Measurements from ENCODE around the gene ADCY5.

Gene ADCY5

DNA sequence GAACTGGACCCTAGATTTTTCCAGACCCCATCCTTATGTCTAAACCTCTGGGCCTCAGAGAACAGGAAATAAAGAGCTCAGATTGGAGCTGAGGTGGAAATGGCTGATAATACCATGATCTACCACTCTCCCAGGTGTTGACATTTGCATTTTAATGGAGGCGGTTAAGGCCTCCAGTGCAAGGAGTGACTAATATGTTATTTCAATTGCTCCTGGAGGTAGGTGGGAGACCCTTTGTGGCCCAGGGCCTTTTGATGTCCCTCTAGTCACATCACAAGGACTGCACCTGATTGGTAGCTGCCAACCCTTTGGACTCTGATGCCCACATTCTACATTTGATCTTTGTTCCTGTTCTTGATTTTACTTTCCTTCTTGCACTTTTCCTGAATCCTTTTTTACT is 9.0 kb upstream of the ADCY5 start:
- DNase-seq = no peak

DNA sequence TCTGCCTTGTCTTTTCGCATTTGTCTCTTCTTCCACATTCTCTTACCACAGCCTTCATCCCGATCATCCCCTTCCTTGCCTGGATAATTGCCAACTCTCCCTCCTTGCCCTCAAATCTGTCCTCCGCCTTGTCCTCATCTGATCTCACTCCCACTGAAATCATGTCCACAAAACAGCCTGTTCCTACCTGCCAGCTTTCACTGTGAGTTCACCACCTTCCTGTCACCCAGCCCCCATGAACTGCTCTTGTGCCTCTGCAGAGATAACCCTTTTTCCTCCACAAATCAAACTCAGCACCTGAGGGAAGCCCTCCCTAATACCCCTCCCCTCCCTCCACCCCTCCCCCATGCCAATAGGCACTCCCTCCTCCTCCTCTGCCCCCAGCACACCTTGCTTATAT is 4.8 kb upstream of the ADCY5 start:
- DNase-seq = no peak

DNA sequence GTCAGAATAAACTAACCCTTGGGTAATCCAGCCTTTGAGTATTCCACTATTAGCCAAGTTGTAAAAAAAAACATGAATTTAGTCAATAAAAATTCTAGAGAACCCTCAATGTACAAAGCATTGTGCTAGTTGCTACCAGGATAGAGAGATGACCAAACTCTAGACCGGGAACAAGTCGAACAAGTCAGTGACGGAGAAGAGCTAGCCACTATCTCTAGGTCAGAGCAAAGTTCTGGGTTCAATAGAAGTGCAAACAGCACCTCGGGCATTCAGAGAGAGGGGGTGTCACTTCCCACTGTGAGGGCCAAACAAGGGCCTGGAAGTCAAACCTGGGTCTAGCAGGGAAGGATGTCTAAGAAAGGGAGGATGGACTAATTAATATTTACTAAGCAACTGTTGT is 2.3 kb upstream of the ADCY5 start:
- no peak for DNase-seq

DNA sequence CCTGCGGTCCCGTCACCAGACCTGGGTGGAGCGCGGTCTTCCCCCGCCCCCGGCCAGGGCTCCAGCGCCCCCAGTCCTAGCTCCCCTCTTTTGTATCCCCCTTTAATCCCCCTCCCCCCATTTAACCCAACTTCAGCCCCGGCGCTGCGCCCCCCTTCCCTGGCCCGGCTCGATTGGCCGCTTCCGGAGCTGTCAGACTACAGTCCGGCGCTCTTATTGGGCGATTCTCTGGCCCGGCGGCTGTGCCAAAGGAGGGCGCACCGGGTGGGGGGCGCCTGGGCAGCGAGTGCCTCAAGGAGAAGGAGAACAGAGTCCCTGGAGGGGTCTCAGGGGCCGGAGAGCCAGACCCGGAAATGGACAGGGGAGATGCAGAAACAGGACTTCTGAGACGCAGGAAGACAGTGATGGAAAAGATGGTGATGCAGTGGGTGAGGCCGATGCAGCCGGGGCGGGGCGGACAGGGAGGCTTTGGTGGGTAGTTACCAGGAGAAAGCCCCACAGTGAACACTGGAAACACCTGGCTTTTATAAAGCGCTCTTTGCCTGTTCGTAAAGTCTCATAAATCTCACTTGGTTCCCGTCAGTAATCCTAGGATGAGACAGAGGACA is 1.2 kb upstream of the ADCY5 start:
- peak; percentile 11 for DNase-seq

DNA sequence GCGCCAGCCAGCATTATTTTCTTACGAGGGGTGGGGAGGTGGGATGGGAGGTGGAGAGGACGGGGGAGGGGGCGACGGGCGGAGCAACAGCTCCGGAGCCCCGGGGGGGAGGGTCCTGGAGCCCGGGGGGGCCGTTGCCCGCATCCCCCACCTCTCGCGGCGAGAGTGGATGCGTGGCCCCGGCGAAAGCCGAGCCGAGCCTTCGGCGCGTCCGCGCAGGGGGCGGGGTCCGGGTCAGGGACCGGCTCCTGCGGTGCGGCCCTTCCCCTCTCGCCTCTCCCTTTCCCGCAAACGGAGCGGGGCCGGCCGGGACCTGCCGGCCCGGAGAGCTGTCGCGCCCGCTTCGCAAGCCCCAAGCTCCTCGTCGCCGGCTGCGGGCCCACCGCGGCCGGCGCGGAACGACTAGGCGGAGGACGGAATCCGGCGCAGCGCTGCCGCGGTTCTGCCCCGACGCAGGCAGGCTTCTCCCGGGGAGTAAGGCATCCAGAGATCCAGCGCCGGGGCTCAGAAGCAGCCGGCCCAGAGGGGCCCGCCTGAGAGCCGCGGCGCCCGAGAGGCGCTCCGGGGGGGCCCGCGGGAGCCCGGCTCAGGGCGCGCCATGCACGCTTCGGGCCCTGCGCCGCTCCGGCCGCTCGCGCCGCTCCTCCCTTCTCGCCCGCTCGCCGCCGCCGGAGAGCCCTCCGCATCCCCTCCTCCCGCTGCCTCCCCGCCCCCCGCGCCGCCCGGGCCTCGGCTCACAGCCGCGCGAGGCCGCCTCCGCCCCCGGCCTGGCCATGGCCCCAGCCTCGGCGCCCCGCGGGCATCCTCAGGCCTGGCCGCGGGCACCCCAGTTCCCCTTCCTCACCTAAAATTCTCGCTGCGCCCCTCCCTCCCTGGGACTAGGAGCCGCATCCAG is 459 bp upstream of the ADCY5 start:
- peak; percentile 11 for DNase-seq

DNA sequence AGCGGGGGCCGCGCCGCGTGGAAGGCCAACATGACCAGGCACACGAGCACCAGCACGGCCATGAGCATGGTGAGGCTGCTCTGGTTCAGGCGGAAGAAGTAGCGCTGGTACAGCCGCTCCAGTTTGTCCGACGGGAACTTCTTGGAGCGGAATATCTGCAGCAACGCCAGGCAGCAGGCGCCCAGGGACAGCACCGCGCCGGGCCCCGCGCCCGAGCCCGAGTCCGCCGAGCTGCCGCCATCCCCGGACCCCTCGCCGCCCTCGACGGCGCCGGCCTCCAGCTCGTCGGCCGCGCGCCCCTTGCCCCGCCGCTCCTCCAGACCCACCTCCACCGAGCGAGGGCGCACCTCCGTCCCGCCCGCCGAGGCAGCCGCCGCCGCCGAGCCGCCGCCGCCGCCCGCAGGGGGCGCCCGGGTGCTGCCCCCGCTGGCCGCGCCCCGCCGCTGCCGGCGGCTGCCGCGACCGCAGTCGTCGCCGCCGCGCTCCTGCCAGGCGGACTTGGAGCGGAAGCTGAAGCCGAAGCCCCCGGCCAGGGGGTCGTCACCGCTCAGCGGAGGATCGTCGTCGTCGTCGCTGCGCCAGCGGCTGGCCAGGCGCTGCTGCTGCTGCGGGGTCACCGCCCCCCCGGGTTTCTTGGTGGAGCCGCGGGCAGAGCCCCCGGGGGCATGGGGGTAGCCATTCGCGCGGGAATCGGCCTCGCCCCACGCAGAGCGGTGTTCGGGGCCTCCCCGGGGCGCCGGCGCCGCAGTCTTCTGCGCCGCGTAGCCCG is 957 bp downstream of the ADCY5 start:
- DNase-seq = no peak

DNA sequence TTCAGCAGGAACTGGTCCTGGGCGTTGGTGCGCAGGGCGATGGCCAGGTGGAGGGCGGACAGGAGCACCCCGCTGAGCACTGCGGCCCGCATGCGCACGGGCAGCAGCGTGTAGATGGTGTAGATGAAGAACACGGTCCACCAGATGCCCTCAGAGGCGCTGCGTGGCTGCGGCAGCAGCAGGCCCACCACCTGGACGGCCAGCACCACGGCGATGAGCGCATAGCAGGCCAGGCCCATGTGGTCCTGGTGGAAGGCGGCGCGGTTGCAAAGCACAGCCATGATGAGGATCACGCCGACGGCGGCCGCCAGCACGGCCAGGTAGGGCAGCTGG is 1.5 kb downstream of the ADCY5 start:
- DNase-seq = no peak

DNA sequence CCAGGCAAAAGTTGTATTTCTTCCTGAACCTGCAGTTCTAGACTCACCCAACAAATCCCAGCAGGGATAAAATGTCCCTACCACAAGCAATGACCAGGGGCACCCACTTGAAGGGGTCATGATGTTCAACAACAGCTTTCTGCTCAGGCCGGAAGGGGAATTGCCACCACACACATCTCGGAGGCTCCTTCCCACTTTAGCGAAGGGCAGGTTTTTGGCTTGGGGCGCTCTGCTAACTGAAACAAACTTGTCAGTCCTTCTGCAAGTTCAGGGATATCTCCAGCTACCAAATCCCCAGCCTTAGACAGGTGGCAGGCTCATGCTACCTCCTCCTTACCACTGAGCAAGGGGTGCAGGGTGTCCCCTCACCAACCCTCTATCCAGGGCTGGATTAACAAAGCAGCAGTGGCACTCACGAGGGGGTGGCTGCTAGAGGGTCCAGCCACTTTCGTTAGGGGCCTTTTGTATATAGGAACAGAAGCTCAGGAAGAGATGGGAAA is 2.2 kb downstream of the ADCY5 start:
- DNase-seq = no peak

DNA sequence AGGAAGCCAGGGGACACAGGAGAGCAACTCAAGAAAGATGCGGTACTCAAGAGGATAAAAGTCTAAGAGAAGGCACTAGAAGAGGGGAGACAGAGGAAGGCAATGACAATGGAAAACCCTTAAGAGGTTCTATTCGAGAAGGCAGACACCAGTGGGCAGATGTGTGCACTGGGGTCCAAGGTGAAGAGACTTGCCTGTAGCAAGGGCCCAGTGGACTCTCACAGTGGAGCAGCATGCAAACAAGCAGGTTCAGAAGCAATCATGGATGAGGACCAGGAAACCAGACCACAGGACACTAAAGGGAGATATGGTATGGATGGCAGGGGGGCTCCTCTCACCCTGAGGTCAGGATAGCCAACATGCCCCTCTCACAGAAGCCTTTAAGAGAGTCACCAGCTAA is 2.7 kb downstream of the ADCY5 start:
- DNase-seq = no peak

DNA sequence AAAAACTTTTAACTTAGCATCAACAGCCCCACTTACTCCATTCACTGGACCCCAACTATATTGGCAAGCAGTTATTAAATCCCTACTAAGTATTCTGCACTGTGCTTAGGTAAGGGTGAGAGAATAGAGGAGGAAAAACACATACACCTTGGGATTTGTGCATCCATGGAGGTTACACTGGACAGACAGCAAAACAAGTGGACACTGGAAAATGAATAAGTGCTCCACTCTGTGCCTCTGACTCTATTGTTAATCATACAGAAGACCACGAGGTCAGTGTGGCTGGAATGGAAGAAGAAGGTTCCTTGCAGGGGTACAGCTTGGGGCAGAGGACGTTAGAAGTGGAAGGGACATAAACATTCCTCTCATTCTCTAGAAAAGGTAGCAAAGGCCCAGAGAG is 3.2 kb downstream of the ADCY5 start:
- DNase-seq = no peak

DNA sequence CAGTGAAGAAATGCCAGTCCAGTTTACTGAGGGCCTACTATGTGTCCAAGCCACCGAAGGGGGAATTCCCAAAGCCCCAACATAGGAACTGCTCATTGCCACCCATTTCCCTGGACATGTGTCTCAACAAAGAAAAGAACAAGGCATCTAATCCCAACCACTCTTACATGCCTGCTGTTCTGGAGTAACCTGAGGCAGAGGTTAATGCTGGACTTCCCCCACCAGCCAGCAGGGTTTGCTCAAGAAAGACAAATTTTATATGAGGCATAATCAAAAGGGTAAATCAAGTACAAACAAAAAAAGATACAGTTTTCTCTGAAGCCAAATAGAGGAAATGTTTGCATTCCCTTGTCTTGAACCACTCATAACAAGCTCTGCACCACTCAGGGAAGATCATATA is 4.1 kb downstream of the ADCY5 start:
- no peak for DNase-seq

DNA sequence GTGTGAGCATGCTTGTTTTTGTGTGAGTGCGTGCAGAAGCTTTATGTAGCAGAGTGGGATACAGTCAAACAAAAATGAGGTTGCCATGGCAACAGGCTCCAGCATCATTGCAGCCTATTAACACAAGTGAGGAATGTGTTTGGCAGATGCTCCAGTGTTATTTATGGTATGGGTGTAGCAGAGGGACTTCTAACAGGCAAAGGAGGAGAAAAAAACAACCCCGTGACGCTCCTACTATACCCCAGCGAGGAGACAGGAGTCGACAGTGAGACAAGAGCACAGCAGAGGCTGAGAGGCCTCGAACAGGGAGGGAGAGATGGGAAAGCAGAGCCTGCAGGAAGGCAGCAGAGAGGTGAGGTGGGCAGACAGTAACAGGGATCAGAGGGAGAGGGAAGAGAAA is 4.9 kb downstream of the ADCY5 start:
- no peak for DNase-seq

DNA sequence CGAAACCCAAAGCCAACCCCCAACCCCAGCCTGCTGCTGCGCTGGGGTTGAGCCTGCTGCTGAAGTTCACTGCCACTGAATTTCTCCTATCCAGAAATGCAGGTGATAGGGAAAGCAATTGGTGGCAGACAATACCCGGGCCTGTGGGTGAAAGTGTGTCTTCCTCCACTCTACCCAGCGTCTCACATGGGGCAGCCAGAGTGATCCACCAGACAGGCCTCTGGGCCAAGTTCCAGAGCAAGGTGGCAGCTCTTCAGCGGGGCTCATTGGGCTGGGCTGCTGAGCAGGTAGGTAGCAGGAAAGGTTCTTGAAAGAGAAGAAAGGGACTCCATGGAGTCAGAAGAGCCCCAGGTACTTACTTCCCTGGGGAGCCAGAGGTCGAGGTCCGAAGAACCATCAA is 6.0 kb downstream of the ADCY5 start:
- no peak for DNase-seq

DNA sequence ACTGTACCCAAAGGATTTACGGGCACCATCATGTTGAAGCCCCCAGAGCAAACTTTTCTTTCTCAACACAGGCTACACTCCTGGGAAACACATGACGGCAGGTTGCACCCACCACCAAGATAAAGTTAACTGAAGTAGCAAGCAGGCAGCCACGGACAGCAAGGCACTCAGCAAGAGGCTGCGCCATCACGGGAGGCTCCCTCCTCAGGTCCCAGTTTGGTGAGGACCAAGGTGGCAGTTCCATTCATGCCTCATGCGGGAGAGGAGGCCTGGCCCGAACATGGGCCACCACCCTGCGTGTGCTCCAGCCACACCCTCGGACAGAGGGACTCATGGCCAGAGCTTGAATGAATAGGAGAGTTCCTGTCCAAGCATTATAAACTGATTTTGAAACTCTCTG is 6.8 kb downstream of the ADCY5 start:
- DNase-seq = no peak

DNA sequence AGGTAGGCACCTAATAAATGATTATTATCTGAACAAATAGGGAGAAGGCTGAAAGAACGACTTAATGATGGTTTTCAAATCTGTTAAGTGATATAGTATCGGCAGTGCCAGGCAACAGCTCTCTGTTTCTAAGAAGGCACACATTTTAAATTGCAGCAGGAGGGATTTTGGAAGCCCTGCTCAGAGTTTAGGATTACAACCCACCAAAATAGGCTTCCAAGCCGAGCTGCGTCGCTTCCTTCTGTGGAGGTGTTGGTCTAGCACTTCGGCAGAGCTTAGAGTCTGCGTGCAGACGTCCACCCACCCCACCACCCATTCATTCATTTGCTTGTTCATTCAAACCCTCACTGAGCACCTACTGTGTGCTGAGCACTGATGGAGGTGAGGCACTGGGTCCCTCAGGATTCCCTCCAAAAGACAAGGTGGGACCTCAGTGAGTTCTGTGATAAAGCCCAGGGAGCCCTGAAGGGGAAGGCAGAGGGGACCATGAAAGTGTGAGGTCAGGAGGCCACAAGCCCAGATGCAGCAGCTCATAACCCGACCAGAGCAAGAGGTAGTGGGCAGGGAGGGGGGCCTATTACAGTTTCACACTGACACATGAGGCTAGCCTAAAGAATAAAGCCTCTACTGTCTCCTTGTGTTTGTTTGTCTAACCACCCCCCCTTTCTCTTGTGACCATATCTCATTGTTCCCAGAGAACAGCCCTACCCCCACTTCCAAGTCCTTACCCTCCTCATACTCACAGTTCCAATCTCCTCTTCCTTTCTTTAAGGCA is 8.9 kb downstream of the ADCY5 start:
- DNase-seq = no peak

DNA sequence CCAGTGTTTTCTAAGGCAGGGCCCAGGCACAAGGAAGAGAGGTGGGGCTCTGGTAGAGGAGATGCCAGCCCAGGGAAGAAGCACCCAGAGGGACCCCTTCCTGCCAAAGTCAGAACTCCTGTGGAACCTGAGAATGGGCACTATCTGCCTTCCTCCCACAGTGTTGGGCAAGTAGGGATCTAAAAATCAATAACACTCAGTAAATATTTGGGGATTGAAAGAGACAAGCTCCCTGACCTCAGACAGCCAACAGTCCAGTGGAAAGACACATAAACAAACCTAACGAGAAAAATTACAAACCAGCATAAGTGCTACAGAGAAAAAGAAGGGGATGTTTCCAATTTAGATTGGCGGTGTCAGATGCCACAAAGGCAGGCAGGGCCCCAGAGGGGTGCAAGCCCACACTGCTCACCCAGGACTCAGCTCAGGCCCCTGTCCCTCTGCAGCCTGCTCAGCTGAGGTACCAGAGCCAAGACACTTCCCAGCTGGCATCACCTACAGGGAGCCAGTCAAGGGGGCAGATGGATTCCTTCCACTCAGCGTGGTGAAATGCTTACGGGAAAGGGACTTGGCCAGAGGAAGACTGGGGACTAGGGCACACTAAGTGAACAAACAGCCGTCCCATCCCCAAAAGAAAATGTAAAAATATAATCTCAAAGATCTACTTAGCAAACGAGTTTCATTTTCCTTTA is 15.9 kb downstream of the ADCY5 start:
- DNase-seq = no peak

DNA sequence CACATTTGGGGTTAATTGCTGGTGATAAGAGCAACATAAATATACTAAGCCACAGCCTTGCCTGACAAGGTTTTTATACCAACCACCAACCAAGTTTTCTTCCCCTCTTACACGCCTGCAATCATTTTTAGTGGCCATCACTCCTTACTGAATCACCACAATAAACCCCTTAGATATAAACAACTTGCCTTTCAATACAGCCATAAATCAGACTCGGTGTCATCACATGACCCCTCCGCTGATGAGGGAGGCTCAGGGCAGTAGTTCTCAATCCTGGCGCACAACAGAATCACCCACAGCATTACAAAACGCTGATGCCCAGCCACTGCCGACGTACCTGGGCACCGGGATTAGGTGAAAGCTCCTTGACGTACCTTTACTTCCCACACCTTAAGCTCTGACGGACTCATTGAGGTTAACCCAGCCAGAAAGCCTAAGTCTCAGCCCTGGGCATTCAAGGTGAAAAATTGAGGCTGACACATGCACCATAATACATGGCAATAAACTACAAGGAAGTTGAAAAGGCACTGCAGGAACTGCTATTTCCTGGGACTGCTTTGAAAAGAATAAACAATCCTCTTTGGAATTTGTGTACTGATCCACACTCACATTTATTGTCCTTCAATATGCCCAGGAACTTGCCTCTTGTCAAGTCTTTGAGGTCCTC is 17.1 kb downstream of the ADCY5 start:
- DNase-seq = no peak

DNA sequence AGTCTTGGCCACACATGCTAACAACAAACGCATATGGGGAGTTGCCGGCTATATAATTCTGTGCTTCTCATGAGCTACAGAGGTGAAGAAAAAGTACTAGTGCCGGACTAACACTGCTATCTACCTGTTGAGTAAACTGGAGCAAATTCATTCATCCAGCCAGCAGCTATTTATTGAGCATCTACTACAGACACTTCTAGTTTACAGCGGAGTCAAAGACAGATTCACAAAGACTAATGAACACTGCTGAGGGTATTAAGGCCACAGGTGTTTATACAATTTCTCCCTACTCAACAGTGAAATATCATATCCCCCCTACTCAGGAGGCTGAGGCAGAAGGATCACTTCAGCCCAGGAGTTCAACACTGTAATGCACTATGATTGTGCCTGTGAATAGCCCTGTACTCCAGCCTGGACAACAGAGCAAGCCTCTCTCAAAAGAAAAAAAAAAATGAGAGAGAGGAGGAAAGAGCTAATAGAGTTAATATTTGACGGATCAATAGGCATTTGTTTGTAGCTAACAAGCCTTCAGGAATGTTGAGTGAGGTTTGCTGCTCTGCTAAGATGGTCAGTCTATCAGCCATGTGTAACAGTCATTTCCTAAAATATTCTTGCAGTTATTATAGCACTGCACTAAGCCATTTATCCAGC is 17.8 kb downstream of the ADCY5 start:
- DNase-seq = no peak

DNA sequence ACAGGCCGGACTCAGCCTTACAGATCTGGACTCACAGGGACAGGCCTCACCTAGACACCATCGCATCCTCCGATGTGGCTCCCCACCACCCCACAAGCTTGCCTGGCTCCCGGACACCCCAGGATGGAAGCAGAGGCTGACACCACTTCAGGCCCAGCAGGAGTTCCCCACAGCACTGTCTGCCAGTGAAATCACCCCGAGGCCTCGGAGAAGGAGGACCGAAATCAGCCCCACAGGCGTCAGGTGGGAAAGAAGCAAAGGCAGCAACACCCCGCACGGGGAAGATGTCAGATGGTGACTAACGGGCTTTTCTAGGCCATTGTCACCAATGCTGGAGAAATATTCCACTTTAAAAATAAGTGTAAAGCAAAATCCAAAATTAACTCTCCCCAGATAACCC is 18.6 kb downstream of the ADCY5 start:
- no peak for DNase-seq

DNA sequence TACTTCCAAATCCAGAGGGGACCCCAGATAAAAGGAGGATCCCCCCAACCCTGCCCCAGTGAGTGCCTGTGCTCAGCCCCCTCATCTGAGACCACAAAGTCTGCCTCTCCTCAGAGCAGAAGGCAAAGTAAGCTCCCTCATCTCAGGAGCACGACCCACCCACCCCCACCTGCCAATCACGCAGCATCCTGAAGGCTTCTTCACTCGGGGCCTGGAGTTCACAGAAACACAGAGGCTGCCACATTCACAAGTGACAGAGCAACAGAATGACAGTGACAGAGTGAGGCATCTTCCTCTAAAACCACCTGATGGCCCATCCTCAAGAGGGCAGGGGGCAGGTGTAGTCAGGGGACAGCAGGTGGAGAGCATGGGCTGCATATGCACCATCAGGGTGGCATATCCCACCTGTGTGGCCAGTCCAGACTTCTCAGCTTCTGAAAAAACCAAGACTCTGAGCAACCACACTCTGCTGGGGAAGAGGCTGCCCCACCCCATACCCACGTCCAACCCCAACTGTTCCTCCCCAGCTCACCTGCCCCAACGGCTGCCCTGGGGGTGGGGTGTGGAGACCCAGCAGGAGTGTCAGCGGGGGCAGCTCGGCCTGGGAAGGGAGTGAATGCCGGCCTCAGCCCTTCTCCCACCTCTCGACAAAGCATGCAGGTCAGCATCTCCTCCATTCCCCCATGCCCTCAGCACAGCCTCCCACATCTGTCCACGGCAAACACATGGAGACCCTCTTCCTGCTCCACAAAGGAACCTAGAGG is 19.3 kb downstream of the ADCY5 start:
- no peak for DNase-seq
